T follicular helper cell (primary cell): ENCODE data around the gene TIRAP.
"Not testable (repeated sequence)": the region's sequence is repeated elsewhere in the genome, so short reads cannot be mapped to it uniquely, and the experiment has no call there.

Source experiments
- DNase-seq: peaks from one replicate; pipeline ENCODE4 v3.0.0-alpha.2; 2020; ENCODE audit warnings: low read depth

The TIRAP gene

GRCh38 chr11:126284829-126285228, 1.9 kb downstream of the TIRAP start:
- DNase-seq, result peak; percentile 86

GRCh38 chr11:126288237-126288636, 5.3 kb downstream of the TIRAP start:
- DNase-seq, result no peak

GRCh38 chr11:126290887-126291286, 8.0 kb downstream of the TIRAP start:
- DNase-seq, result no peak

- no peak for DNase-seq
Observed at GRCh38 chr11:126293726-126294125, 10.8 kb downstream of the TIRAP start.

- no peak for DNase-seq
Observed at GRCh38 chr11:126297004-126297403, 14.1 kb downstream of the TIRAP start.

- DNase-seq, result peak; percentile 78
Observed at GRCh38 chr11:126303623-126304456, 20.9 kb downstream of the TIRAP start, which contains the start of gene DCPS. Gene DCPS, plus strand, starts transcription at chr11:126304060. Its CDS starts 21 bp downstream, at chr11:126304081.

GRCh38 chr11:126304457-126305075, 21.7 kb downstream of the TIRAP start:
- no peak for DNase-seq

- no peak for DNase-seq
Observed at GRCh38 chr11:126305699-126306098, 22.8 kb downstream of the TIRAP start.

- no peak for DNase-seq
Observed at GRCh38 chr11:126307706-126308105, 24.8 kb downstream of the TIRAP start.

- no peak for DNase-seq
Observed at GRCh38 chr11:126308271-126308671, 25.4 kb downstream of the TIRAP start.

- not testable (repeated sequence) for DNase-seq
Observed at GRCh38 chr11:126308771-126309170, 25.9 kb downstream of the TIRAP start.

- peak; percentile 15 for DNase-seq
Observed at GRCh38 chr11:126310200-126310991, 27.5 kb downstream of the TIRAP start.

GRCh38 chr11:126310992-126311310, 28.1 kb downstream of the TIRAP start:
- DNase-seq, result no peak

GRCh38 chr11:126311401-126312291, 28.8 kb downstream of the TIRAP start:
- no peak for DNase-seq

GRCh38 chr11:126312961-126313360, 30.1 kb downstream of the TIRAP start:
- DNase-seq, result no peak

- DNase-seq, result no peak
Observed at GRCh38 chr11:126313826-126314225, 30.9 kb downstream of the TIRAP start.

- no peak for DNase-seq
Observed at GRCh38 chr11:126317432-126317755, 34.5 kb downstream of the TIRAP start.

- DNase-seq, result no peak
Observed at GRCh38 chr11:126317756-126318573, 35.1 kb downstream of the TIRAP start.

- no peak for DNase-seq
Observed at GRCh38 chr11:126318574-126319373, 35.9 kb downstream of the TIRAP start.

- no peak for DNase-seq
Observed at GRCh38 chr11:126319374-126319740, 36.5 kb downstream of the TIRAP start.
